GM19455 (cell line): ENCODE results near the gene CWC25.
"Not testable (repeated sequence)": the region's sequence is repeated elsewhere in the genome, so short reads cannot be mapped to it uniquely, and the experiment has no call there.

Source experiments
- ATAC-seq: cut with Tn5 transposase; IDR thresholded peaks from one replicate; pipeline ENCODE4 v1.9.1; 2021; ENCODE audit not compliant: unreplicated experiment

The CWC25 gene

DNA sequence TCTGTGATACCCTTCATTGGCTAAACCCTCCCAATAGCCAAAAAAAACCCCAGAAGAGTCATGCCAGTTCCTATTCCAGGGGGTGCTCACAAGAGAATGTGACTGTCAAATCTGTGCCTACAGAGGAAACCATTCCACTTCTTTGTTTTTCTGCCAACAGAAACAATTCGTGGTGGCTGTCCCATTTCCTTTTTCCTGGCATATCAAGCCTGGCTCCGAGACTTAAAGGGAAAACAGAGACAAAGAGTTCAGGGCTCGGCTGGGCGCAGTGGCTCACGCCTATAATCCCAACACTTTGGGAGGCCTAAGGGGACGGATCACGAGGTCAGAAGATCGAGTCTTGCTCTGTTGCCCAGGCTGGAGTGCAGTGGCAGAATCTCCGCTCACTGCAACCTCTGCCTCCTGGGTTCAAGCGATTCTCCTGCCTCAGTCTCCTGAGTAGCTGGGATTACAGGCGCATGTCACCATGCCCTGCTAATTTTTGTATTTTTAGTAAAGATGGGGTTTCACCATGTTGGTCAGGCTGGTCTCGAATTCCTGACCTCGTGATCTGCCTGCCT is 34.9 kb downstream of the CWC25 start:
- not testable (repeated sequence) for ATAC-seq

DNA sequence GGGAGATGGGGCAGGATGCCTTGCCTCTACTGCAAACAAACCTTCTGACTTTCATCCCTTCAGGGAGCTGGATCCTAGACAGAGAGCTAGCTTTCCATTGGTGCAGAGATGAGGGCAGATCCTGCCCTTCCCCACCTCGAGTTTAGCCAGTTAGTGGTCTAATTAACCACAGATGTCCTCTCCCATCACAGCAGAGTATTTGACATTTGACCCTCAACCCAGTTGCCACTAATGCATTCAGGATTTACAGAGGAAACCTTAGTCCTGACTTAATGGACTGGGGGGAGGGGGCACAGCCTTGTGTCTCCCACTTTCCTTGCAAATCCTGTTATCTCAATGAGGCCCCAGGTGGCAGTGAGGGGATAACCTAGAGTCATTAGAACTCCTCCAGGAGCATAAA is 35.9 kb downstream of the CWC25 start:
- no peak for ATAC-seq

DNA sequence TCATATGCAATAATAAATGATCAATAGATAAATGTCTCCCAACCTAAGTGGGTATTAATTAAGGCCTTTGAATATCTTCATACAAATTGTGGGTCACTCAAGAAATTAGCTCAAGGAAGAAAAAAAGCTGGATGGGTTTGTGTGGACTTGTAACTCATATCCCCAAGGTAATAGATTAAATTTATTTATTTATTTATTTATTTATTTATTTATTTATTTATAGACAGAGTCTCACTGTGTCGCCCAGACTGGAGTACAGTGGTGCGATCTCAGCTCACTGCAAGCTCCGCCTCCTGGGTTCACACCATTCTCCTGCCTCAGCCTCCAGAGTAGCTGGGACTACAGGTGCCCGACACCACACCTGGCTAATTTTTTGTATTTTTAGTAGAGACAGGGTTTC is 37.1 kb downstream of the CWC25 start:
- ATAC-seq, result not testable (repeated sequence)

DNA sequence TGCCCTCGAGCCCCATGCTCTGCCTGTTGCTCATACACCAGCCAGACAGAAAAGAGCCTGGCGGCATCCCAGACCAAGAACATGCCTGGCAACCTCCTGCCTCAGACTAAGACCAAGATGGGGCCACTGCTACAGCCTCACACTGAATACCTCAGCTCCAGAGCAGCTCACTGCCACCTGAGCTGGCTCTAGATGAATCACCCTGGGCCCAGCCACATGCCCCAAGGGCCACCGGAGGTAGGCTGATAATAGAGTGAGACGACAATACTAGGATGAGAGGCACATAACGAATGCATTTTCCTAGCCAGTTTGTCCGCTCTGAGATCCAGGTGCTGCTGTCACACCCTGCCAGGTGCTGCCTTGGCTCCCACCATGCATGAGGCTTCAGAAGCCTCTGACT is 38.7 kb downstream of the CWC25 start:
- no peak for ATAC-seq

DNA sequence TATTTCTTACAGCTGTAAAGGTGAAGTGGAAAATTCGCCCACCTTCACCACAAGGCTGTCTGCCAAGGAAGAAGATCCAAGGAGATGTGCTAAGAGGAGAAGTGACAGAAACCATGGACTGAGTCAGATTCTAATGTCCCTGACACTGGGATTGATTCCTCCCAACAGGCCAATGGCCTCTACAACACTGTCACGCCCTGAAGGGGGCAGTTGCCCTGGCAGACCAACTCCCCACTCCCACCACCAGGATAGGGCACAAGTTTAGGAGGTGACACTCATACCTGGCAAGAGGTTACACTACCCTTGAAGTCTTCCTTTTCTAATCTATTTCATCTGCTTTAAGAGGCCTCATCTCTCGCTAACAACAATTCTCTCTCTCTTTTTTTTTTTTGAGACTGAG is 41.9 kb downstream of the CWC25 start:
- no peak for ATAC-seq

DNA sequence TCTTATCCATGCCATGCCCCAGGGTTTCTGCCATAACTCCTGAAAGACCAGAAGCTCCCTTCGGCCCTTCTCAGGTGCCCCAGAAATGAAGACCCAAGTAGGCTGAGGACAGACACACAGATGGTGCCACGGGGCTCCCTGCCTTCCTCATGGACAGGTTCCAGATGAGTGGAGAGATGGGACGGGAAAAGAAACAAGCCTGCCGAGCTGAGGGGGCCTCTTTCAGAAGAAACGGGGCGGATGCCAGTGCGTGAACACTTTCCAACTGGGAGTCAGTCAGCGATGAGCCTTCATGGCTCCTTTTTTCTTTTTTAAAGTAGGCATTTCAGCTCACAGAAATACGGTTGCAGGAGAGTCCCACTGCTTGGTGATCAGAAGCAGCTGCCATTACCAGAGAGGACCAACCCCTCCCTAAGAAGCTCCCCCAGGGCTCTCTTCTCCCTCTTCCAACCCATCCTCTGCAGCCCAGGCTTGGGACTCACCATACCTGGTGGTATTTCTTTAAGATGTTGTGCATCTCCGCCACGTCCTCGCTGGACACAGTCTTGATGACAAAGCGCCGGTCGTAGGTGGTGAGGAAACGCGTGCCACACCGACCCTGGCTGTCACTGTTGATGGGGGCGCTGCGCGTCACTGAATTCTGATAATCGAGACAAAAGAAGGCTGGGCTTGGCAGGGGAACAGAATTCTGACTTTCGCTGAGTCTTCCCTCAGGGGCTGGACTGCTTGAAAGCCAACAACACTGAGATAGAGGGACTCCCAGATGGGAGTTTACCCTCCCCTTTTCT is 45.0 kb downstream of the CWC25 start:
- ATAC-seq, result no peak

DNA sequence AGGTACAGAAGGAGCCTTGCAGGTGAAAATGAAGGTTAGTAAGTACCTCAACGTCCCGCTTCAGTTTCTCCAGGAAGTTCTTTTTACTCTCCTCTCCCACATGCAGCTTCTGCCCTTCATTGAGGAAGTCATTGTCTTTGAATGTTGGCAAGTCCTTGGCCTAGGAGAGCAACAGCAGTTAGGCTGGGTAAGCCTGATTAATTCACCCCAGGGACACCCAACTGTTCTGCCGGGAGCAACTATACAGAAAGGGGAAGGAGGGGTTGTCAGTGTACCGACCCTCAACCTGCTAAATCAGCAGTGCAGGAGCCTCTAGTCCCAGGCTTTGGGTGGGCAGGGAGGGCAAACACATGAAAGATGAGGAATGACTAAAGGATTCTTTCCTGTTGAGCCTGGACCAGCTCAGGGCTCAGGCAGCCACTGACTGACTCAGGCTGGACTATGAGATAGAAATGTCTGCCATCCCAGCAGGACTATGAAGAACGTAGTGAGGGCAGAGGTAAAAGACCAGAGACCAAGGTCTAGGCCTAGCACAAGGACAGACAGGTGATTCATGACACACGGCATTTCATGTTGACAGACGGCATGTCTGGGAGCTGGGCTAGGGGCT is 47.4 kb downstream of the CWC25 start:
- ATAC-seq, result no peak

DNA sequence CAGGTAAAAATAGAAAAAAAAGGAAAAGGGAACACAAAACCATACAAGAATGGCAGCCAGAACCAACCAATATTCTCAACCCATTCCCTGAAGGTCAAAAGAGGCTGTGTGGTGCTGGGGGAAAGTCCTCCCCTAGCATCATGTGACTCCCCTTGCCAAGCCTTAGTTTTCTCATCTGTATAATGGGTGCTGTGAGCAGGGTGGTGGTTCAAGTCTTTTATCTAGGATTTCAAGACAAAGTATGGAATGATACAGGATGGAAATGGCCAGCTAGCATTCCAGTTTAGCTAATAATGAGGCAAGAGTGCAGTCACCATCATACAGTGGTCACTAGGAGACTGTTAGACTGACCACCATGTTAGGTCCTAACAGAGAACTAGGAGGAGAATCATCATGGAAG is 51.9 kb downstream of the CWC25 start:
- ATAC-seq, result no peak

DNA sequence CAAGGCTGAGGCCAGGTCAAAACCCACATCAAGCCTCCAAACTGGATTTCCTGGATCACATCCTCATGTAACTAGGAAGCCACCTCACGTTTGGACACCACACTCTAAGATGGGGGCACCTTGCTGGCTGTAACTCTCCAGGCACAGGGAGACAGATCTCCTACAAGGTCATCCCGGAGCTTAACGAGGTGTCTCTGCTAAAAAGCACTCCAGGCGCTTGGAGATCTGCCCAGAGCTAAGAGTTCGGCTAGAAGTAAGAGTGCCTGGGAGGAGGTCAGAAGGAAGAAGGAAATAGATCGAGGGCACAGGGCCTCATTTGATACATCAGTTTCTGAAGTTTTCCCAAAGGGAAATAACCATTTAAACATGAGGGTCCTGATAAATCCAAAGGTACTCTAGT is 56.7 kb downstream of the CWC25 start:
- ATAC-seq, result no peak

DNA sequence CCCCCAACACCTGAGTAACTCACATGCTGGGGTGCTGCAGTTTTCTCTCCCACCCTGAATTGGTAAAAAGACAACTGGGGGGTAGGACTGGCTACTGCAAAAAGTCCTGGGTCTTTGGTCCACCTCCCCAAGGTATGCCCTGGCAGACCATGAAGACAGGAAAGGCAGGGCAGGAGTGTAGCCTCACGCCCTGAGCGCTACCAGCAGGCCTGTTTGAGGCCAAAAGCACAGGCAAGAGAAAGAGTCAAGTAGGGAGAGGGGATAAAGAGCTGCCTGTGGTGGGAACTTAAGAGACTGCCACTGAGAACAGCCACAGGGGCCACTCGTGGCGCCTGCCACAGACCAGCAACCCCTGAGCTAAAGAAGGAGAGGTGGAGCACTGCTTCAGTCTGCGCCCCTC is 58.8 kb downstream of the CWC25 start:
- ATAC-seq, result no peak

DNA sequence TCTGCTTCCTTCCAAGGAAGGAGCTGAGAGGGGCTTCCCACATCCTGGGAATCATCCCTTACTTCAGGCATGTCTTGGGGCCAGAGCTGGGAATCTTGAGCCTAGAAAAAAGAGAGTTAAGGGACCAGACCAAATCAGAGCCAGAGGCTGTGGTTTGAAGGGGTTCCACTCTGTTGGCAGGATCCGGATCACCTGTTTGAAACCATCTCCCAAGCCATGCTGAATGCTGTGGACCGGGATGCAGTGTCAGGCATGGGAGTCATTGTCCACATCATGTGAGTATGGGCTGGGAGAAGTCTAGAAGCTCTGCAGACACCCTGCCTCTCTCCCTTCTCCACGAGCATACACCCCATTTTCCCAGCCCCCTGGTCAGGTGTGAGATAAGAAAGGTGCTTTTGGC is 62.9 kb downstream of the CWC25 start:
- no peak for ATAC-seq

DNA sequence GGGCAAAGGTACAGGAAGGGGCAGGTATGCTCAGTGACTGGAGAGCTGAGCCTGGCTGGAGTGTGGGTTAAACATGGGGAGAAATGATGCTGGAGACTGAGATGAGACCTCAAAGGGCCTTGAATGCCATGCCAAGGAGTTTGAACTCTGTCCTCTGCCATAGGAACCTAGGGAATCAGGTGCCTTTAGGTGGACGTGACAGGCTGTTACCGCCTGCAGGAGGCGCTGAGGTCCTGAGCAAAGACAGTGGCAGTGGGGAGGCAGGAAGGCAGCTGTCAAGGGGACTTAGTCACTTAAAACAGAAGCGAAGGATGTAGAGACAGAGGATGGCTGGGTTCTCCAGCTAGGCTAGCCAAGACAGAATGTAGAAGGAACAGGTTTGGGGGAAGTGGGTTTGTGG is 63.5 kb downstream of the CWC25 start:
- ATAC-seq, result no peak

DNA sequence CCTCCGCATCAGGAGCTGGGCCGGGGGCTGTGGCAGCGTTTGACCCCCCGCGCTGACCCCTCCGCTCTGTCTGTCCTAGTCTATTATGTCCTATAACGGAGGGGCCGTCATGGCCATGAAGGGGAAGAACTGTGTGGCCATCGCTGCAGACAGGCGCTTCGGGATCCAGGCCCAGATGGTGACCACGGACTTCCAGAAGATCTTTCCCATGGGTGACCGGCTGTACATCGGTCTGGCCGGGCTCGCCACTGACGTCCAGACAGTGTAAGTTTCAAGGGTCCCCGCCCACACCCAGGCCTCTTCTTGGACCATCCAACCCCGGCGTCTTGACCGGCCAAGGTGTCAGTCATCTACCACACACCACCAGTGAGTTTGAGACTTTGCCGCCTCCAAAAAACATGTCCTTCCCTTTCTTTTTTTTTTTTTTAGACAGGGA is 72.0 kb downstream of the CWC25 start:
- no peak for ATAC-seq

DNA sequence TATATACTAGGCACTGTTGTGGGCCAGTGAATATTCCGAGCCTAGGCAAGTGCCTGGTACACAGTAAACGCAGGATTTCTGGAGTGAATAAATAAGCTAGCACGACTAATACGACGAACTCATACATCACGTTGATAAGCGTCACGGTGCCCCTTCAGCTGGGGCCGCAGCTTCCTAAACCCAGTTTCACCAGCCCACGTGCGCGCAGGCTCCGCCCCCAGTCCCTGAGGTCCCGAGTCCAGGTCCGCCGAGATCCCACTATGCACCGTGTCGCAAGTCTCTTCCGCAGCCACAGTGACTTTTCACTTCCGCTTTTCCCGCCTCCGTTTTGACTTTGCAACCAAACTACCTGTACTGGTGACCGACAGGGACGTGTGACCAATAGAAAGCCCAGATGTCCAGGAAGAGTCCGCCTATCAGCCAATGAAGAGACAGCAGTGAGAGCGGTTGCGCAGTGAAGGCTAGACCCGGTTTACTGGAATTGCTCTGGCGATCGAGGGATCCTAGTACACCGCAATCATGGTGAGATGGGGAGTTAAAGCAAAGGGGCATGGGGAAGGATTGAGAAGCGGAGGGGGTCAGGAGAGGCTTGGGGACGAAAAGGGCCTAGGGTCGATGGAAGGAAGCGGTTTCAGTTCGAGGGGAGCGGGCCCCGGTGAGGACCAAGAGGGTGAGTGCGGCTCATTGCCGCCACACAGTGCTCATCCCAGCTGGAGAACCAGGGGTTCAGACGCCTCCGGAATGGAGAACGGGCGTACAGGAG is 72.6 kb downstream of the CWC25 start, which contains the start of gene PSMB3:
Gene PSMB3 (plus strand): TSS at position 434 of the 763 bp plus-strand sequence. CDS start 86 bp downstream, at position 520.
- peak; percentile 83 for ATAC-seq

DNA sequence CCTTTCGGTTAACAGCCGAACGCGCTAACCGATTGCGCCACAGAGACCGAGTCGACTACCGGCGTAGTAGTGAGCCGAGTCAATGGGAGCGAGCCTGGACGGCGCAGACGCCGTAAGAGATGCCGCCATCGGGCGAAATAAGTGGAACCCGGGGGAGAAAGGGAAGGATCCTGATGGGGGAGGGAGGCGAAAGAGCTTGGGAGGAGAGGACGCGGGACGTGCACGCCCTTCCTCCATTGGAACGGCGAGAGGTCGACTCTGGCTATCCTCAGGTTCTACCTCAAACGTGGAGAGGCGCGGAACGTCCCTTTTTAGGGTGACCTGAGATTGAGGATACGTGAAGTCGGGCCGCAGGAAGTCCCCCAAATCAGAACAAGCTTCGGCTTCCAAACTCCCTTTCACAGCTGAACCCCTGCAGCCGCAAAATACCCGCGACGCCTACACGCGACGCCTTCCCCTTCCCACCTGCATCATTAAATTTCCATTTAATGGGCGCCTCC is 73.3 kb downstream of the CWC25 start:
- peak; percentile 14 for ATAC-seq

DNA sequence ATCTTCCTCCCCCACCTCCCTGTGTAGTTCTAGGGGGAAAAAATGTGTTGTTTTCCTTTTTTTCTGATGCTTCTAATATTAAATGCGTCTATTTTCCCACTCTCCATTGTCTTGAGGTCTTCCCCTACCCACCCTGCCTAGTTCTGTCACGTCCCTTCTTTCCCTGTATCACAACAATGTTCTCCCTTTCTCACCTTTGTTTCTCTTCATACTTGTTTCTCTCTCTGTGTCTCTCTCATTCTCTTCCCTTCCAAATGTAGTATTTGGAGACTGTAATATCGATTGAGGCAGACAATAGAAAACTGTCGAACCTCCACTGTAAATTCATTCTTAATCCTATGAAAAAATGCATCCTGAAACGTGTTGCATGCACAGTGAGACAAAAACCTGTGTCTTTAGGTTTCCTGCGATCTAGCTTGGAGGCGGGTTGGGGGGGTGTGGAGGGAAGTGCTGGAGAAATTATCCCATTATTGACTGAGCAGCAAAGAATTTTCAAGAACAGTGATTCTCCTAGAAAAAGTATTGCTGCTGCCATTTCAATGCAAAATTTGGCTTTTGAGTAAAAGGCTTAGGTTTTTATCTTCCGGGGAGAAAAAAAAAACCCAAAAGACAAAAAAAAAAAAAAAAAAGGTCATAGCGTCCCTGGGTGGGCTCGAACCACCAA is 73.8 kb downstream of the CWC25 start:
- no peak for ATAC-seq
